ENCODE results near the gene PLPP3. TPM values are rescaled to one million over a fixed set of nuclear protein-coding genes. Genes with fewer than 3 reads are reported as not detected.

Gene PLPP3
- total and polyA plus RNA-seq, 2 experiments from 2014 or later, result 41.9 to 61.9 TPM

DNA sequence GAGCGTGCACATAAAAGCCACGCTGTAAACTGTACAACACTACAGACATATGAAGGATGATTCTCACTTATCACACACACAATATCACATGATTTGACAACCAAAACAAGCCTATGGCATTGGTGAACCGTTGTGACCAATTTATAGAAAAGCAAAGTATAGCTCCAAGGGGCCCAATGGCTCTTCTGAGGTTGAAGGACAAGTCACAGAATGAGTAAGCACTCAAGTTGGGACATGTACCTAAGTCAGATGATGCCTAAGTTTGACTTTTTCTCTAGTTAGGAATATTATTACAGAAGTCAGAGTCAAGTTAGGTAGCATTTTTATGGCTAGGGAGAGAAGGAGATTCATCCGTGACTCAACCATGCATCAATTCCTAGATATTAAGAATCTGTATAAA lies 45.7 kb downstream of the PLPP3 start:
- no peaks in the 10 kb centered on the region for H3K9me3 Mint-ChIP-seq
- DNase-seq (ENCODE audit: low spot score), result no peak
- peak overlapping the region; percentile 6 for H3K4me2 ChIP-seq
- H3K4me3 Mint-ChIP-seq, result no peak overlapping the region
- peaks cover 86% of the 10 kb centered on the region for H3K79me2 ChIP-seq (replicated peaks; ENCODE audit: insufficient read depth)
- 0 out of 2 replicates have a peak, but pooled peaks cover 3% of the 10 kb centered on the region for H4K20me1 ChIP-seq (replicated peaks; ENCODE audit: insufficient read depth)
- peaks cover 7% of the 10 kb centered on the region; the same call in 1 of the 2 replicates for H3K36me3 ChIP-seq (ENCODE audit: insufficient read depth)
- TF ChIP-seq NANOG (IDR thresholded peaks at IDR 0.05; ENCODE audit: borderline replicate concordance), result no peak
- no peak for TF ChIP-seq ZNF331 (CRISPR knock-in tag; IDR thresholded peaks at IDR 0.05; ENCODE audit: low read depth)
- no peak for TF ChIP-seq CREB1 (CRISPR knock-in tag; IDR thresholded peaks at IDR 0.05; ENCODE audit: low read depth)
- TF ChIP-seq EZH2 (IDR thresholded peaks at IDR 0.05; ENCODE audit: low read depth, unreplicated experiment), result no peak
- TF ChIP-seq JUNB (IDR thresholded peaks at IDR 0.05; ENCODE audit: unreplicated experiment), result no peak
- TF ChIP-seq POLR2AphosphoS5 (IDR thresholded peaks at IDR 0.05; ENCODE audit: low read depth), result no peak
- TF ChIP-seq ZNF114 (CRISPR knock-in tag; IDR thresholded peaks at IDR 0.05), result no peak
- TF ChIP-seq, protein P1, sequence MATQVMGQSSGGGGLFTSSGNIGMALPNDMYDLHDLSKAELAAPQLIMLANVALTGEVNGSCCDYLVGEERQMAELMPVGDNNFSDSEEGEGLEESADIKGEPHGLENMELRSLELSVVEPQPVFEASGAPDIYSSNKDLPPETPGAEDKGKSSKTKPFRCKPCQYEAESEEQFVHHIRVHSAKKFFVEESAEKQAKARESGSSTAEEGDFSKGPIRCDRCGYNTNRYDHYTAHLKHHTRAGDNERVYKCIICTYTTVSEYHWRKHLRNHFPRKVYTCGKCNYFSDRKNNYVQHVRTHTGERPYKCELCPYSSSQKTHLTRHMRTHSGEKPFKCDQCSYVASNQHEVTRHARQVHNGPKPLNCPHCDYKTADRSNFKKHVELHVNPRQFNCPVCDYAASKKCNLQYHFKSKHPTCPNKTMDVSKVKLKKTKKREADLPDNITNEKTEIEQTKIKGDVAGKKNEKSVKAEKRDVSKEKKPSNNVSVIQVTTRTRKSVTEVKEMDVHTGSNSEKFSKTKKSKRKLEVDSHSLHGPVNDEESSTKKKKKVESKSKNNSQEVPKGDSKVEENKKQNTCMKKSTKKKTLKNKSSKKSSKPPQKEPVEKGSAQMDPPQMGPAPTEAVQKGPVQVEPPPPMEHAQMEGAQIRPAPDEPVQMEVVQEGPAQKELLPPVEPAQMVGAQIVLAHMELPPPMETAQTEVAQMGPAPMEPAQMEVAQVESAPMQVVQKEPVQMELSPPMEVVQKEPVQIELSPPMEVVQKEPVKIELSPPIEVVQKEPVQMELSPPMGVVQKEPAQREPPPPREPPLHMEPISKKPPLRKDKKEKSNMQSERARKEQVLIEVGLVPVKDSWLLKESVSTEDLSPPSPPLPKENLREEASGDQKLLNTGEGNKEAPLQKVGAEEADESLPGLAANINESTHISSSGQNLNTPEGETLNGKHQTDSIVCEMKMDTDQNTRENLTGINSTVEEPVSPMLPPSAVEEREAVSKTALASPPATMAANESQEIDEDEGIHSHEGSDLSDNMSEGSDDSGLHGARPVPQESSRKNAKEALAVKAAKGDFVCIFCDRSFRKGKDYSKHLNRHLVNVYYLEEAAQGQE (IDR thresholded peaks at IDR 0.05; ENCODE audit: unreplicated experiment), result no peak
- no peak for TF ChIP-seq ZNF462 (CRISPR knock-in tag; IDR thresholded peaks at IDR 0.05)
- TF ChIP-seq, protein P2, sequence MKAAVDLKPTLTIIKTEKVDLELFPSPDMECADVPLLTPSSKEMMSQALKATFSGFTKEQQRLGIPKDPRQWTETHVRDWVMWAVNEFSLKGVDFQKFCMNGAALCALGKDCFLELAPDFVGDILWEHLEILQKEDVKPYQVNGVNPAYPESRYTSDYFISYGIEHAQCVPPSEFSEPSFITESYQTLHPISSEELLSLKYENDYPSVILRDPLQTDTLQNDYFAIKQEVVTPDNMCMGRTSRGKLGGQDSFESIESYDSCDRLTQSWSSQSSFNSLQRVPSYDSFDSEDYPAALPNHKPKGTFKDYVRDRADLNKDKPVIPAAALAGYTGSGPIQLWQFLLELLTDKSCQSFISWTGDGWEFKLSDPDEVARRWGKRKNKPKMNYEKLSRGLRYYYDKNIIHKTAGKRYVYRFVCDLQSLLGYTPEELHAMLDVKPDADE (IDR thresholded peaks at IDR 0.05), result no peak
- TF ChIP-seq STAT1 (IDR thresholded peaks at IDR 0.05; ENCODE audit: unreplicated experiment), result no peak
- TF ChIP-seq, protein P3, sequence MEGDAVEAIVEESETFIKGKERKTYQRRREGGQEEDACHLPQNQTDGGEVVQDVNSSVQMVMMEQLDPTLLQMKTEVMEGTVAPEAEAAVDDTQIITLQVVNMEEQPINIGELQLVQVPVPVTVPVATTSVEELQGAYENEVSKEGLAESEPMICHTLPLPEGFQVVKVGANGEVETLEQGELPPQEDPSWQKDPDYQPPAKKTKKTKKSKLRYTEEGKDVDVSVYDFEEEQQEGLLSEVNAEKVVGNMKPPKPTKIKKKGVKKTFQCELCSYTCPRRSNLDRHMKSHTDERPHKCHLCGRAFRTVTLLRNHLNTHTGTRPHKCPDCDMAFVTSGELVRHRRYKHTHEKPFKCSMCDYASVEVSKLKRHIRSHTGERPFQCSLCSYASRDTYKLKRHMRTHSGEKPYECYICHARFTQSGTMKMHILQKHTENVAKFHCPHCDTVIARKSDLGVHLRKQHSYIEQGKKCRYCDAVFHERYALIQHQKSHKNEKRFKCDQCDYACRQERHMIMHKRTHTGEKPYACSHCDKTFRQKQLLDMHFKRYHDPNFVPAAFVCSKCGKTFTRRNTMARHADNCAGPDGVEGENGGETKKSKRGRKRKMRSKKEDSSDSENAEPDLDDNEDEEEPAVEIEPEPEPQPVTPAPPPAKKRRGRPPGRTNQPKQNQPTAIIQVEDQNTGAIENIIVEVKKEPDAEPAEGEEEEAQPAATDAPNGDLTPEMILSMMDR (conservative IDR thresholded peaks at IDR 0.05; ENCODE audit: low read depth in 2 of 2), result no peak
- TF ChIP-seq EZH2phosphoT487 (IDR thresholded peaks at IDR 0.05; ENCODE audit: unreplicated experiment), result no peak
- H3K27me3 Mint-ChIP-seq (ENCODE audit: insufficient read depth, low read depth, poor library complexity), result peaks cover 4% of the 10 kb centered on the region
- H3K9me2 ChIP-seq (ENCODE audit: insufficient read depth), result peaks cover 6% of the 10 kb centered on the region; the same call in 1 of the 2 replicates
- H3K36me3 Mint-ChIP-seq (ENCODE audit: low read depth), result peaks cover 27% of the 10 kb centered on the region
- no peaks in the 10 kb centered on the region for H3K27me3 ChIP-seq (ENCODE audit: insufficient read depth)
- 0 out of 2 replicates have a peak overlapping the region, but pooled peaks have one; percentile 68 for H3K27ac Mint-ChIP-seq
- no peak for ATAC-seq
- no peak overlapping the region for H3K4me3 ChIP-seq
- peaks cover 18% of the 10 kb centered on the region for H3F3A ChIP-seq (replicated peaks; ENCODE audit: low read depth)
- H3K4me1 Mint-ChIP-seq, result peaks cover 64% of the 10 kb centered on the region
- peak overlapping the region; percentile 90 for H3K27ac ChIP-seq (ENCODE audit: low read depth)
- H3K4me1 ChIP-seq (ENCODE audit: insufficient read depth), result peaks cover 90% of the 10 kb centered on the region
- H2AFZ ChIP-seq, result no peak overlapping the region
